ENCODE results near the gene NDRG3.
"Not testable (repeated sequence)": the region's sequence is repeated elsewhere in the genome, so short reads cannot be mapped to it uniquely, and the experiment has no call there.

NDRG3 gene

DNA sequence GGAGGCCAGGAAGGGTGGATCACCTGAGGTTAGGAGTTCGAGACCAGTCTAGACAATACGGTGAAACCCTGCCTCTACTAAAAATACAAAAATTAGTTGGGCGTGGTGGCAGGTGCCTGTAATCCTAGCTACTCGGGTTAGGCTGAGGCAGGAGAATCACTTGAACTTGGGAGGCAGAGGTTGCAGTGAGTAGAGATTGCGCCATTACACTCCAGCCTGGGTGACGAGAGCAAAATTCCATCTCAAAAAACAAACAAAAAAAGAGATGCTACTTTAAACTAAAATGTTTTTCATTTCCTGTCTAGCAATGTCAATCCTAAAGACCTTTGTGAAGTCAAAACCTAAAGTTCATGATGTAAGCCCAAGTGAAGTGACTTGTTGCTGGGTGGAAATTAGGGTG is 14.8 kb upstream of the NDRG3 start:
- DNase-seq (ENCODE audit: low read depth): no peak

DNA sequence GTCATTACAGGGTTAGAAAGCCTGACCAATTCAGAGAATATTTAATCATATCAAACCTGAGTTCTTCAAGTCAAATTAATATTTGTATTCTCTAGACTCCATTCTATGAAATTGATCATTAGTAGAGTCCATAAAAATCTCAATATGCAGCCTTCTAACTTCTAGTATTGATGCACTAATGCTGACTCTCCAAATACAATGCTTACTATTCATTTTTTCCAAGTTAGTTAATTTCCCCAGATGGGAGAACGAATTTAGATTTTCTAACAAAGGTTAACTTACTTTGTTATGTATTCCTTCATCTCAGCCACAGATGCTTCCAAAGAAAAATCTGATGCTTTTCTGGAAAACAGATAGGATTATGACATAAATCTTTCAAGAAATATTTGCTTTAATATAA is 12.4 kb upstream of the NDRG3 start:
- DNase-seq (ENCODE audit: low read depth): no peak

DNA sequence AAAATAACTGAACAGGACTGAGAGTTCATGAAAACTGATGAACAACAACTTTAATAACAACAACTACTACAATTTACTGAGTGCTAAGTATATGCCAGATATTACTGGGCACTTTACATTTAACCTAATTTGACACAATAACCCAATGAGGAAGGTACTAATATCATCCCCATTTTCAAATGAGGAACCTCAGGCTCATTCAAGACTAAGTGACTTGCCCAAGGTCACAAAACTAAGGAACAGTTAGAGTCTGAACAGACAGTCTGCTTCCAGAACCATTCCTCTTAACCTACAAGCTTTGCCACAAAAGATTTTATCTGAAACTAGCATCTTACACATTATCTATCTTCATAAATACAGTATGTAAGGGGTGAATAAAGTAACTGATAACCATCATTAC is 10.6 kb upstream of the NDRG3 start:
- DNase-seq (ENCODE audit: low read depth): no peak

DNA sequence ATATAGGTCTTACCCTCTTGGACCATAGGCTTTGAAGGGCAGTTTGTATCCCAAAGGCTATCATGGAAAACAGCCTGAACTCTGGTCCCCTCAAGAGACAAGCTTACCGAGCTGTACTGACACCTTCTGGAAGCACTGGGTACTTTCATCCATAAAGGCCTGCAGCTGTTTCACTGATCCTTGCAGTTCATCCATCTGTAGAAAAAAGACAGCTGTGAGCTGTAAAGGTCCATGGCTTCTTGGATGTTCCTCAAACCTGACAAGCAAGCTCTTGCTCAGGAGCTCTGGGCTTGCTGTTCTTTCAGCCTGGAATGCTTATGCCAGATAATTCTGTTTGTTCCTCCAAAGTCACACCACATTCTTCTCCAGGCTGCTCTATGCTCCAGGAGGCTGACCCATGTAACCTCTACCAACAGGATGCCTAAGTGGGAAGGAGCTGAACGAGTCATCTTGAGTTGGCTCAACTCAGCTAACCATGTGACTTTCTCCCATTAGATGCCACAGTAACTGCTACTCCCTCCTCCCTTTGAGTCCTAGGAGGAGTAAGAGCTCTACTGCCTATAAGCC is 8.8 kb upstream of the NDRG3 start:
- DNase-seq (ENCODE audit: low read depth): no peak

DNA sequence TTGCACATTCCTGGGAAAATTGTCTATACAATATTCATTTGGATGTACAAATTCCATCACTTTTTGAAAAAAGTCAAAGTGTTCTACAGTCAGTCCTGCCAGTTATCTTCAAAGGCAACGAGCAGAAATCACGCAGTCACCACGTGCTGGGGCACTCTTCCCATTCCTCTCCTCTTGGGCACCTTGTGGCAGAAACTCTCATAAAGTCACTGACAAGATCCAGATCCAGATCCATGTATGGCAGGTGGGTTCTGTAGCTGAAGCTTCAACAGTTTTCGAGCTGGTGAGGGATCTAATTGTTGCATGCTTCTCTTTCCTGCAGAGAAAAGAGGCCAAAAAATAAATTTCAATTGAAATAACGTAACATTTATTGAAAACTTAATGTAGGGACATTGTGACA is 6.7 kb upstream of the NDRG3 start:
- no peak for DNase-seq (ENCODE audit: low read depth)

DNA sequence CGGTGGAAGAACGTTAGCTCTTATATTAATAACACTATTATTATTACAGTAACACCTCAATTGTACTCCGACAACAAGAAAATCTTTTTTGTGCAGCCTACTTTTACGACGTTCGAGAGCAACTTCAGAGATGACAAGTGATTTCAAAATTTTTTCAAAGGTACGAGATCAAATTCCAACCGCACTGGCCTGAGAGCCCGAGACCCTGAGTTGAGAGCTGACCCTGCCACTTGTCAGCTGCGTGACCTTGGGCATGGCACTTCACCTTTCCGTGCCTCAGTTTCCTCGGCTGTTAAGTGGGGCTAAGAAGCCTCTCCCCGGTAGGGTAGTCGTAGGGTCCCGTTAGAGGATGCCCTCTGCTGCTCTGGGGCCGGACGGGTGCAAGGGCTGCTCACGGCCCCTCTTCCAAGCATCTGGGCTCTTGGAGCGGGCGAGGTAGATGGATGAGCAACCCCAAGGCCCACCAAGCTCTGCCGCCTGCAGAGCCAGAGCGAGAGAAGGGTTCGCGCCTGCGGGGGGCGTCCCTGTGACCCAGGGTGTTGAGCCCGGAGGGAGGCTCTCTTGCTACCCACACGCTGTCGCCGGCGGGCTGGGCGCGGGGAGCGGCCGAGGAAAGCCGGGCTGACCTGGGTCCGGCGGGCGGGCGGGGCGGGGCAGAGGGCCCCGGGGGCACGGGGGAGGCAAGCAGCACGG is 510 bp downstream of the NDRG3 start:
- peak; percentile 7 for DNase-seq (ENCODE audit: low read depth)

DNA sequence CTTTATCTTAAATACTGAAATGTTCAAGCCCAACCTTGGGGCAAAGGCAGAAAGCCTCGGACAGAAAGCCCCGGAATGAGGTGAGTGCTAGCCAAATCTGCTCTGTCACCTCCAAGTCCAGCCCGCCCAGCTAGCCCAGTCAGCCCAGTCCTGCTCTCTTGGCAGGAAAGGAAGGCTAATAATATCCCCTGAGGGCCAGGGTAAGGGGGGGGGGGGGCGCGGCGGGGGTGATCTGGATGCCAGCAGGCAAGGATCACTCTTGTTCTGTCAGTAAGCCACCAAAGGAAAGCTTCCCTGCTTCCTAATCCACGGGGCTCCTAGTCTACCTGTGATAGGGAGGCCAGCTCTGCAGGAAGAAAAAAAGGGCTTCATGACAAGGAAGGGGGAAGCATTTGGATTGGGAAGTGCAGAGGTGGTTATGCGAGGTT is 1.1 kb downstream of the NDRG3 start:
- no peak for DNase-seq (ENCODE audit: low read depth)

DNA sequence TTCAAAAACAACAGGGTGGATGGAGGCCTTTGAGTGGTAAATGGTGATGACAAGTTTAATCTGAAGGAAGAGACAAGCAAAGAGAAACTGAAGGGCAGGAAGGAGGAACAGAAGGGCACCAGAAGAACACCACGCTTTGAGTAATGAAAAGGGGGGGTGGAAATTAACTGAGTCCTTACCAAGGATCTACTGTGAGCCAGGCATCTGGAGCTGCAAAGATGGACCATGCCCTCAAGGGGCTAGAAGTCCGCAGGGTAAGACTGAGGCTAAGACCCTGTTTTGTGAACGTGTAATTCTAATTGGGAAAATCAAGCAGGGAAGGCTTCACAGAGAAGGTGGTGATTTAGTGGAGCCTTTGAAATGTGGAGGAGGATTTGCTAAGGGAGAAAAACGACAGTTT is 1.6 kb downstream of the NDRG3 start:
- DNase-seq (ENCODE audit: low read depth): no peak

DNA sequence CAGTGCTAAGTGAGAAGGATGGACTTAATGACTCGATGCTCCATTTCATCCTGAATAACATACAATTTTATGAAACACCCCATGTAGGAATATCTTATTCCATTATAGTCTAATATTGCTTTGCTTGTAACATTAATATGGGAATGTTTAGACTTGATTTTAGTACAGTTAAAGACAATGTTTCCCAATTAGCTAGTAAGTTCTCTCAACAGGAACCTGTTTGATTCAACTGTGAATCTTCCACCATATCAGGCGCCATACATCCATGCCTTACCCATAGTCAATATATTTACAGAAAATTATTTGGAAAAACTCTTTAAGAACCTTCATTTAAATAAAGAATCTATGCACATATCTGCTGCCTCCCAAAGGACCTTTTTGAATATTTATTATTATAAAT is 3.3 kb downstream of the NDRG3 start:
- DNase-seq (ENCODE audit: low read depth): no peak

DNA sequence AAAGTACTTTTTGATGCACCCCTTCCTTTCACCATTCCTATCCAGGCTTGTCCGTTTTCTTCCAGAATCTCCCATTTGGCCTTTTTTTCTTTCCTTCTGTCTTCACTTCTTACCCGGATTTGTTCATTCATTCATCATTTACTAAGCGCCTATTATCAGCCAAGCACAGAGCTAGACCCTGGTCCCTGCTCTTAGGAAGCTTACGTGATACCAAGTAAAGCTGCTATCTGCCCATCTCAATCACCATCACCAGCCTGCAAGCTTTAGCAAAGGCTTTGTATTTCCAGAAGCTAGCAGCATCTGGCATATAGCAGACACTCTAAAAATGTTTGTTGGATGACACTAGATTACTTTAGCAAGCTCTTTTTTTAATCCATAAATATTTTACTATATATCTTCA is 4.8 kb downstream of the NDRG3 start:
- DNase-seq (ENCODE audit: low read depth): no peak

DNA sequence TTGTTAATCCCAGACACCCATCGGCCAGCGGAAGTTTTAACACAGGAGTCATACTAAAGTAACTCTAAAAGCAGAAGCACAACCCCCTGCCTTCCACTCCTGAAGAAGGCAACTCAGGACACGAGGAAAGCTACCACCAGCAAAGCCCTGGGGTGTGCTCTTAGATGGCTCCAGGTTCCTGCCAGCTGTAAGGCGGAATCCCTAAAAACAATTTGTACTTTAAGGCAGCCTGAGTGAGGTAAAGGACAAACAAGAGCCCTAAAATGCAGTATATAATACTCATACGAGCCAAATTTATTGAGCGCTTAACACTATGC is 8.7 kb downstream of the NDRG3 start:
- DNase-seq (ENCODE audit: low read depth): no peak

DNA sequence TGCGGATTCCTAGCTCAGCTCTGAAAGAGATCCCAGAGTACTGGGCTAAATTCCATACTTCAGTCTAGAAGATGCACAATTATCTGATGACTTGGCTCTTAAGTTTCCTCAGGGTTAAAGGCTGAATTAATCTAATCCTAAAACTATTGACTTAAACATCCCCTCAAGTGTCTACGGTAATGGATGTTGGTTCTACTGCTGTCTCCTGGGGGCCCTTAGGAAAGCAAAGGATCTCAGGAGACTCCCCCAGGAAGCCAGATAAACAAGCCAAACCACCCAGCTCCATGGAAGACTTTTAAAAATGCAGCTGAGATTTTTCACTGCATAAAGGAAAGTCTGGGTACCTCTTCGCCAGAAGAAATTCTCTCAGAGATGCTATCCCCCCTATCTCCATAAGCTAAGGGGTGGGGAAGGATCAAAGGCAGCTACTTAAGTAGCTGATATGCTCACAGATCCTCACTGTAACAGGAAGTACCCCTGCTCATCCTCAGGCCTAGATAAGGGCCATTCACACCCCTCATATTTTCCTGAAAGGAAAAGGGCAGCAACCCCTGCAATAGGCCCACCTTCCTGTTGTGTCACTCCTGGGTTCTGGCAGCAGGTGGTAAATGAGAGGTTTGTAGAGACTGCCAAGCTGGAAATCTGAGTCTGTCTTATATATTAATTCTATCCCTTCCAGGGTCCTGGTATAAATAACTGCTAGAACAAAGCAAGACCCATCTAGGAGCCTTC is 9.3 kb downstream of the NDRG3 start:
- no peak for DNase-seq (ENCODE audit: low read depth)

DNA sequence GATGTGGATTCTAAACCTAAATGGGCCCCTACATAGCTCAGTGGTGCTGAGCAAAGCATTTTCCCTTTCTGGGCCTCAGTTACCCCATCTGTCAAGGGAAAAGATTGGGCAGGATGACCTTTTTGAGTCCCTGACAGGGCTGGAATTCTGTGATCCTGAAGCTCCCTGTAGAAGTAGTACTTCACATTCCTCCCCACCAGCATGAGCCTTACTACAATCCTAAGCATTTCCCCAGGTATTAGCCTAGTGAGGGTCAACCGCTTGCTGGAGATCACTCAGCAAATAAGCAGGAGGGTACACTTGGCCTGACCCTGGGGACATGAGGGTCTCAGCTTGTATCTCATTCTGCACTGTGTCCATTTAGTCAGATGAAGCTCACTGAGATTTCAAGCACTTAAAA is 13.4 kb downstream of the NDRG3 start:
- DNase-seq (ENCODE audit: low read depth): no peak

DNA sequence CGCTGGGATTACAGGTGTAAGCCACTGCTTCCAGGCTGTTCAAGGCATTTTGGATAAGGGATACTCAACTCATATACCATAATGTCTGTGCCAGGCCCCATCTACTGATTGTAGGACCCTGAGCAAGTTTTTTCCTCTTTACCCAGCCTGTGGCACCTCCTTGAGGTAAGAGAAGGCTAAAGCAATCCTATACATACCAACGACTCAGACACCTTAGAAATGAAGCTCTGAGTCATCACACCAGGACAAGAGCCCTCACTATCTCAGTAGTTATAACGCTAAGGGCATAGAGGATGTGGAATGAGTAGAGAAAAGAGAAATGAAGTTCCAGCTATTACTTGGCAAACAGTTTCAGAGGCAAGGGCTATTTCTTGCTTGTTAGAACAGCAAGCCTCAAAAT is 16.9 kb downstream of the NDRG3 start:
- no peak for DNase-seq (ENCODE audit: low read depth)

DNA sequence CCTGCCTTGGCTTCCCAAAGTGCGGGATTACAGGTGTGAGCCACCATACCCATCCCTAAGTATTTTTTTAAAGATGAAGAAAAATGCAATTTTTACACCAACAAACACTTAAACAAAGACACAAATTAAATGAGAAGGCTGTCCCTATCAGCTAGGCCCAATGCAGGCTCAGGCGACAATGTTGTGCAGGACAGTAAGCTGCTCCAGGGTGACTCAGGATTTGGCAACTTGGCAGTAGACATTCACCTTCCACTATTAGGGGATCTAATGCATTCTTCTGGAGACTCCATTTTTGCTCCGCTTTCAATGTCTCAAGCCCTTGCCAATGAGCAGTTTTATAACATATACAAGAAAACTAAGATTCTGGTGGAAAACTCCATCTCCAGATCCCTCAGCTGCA is 19.7 kb downstream of the NDRG3 start:
- DNase-seq (ENCODE audit: low read depth): no peak

DNA sequence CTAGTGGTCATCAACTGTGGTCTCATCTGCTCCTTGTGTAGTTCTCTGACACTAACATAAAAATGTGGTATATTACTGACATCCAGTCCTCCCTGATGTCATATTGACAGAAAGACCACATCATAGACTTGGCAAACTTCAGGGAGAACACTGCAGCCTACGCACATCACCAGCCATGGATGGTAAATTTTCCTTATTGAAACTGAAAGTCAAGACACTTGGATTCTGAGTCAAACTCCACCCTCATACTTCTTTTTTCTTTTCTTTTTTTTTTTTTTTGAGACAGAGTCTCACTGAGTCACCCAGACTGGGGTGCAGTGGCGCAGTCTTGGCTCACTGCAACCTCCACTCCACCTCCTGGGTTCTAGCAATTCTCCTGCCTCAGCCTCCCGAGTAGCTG is 25.4 kb downstream of the NDRG3 start:
- no peak for DNase-seq (ENCODE audit: low read depth)

DNA sequence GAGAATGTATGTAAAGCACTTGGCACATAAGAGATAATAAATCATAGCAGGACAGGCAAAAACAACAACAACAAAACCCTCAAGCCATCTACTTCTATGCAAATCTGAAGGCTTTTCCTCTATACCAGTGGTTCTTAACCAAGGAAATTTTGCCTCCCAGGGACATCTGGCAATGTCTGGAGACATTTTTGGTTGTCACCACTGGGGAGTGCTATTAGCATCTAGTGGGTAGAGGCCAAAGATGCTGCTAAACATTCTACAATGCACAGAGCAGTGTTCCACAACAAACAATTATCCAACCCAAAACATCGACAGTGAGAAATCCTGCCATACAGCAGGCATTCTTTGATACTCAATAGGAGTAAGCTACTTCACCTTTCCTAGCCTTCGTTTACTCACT is 28.2 kb downstream of the NDRG3 start:
- no peak for DNase-seq (ENCODE audit: low read depth)

DNA sequence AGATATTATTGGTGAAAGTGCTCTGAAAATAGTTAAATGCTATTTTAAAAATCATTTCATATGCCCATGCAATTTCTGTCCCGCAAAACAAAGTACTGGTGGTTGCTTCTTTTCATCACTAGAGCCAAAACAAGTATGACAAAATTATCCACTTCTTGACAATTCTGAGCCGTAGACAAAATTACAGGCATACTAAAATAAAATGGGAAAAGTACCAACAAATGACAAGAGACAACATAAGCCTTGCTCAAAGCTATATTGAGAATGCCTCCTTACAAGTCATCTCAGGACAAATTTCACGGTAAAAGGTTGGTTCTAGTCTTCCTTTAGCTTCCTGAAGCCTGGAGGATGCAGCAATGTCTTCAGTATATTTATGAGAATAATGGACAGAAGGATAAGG is 28.9 kb downstream of the NDRG3 start:
- no peak for DNase-seq (ENCODE audit: low read depth)

DNA sequence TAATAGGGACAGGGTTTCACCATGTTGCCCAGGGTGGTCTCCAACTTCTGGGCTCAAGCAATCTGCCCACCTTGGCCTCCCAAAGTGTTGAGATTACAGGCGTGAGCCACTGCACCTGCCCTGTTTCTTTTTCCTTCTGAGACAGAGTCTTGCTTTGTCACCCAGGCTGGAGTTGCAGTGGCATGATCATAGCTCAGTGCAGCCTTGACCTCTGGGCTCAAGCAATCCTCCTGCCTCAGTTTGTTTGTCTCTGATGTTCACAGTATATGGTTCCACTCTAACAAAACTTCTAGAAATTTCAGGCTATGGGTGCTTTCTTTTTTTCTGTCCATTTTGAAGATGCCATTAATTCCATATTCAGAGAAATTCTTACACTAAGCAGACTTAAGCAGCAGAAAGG is 33.1 kb downstream of the NDRG3 start:
- no peak for DNase-seq (ENCODE audit: low read depth)

DNA sequence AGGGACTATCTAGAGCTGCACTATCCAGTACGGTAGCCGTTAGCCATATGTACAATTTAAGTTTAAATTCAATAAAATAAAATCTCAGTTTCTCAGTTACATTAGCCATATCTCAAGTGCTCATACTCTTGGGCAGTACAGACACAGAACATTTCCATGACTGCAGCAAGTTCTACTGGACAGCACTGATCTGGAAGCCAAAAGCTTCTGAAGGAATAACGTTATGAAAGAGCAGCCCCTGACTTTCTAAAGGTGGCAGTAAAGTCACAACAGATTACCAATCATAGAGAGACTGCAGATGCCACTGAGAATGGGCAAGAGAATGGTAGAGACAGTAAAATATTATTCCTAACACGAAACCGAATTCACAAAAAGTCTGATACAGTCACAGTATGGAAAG is 36.8 kb downstream of the NDRG3 start:
- DNase-seq (ENCODE audit: low read depth): no peak

DNA sequence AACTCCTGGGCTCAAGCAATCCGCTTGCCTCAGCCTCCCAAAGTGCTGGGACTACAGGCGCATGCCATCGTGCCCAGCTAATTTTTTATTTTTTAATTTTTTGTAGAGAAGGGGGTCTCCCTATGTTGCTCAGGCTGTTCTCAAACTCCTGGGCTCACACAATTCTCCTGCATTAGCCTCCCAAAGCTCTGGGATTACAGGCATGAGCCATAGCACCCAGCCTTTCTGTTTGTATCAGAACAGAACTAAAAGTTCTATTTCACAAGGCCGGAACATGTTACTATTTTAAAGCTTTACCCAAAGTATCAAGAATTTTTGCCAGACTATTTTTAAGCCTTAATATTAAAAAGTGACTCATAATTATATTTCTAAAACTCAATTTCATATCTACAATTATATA is 42.4 kb downstream of the NDRG3 start:
- DNase-seq (ENCODE audit: low read depth): no peak

DNA sequence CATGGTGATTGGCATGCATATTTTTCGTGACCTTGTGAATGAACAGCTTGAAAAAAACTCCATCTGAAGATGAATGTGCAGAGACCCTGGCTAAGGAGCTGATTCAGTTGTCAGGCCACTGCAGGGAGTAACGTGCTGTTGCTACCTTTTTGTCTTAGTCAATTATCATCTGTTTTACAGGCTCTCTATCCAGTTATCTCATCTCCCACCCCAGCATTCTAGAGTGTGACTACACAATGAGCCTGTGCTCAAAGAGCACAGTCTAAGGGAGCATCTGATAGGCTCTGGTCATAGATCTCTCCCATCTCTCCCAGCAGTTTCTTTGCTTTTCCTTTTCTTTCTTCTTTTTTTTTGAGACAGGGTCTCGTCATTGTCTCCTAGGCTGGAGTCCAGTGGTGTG is 45.5 kb downstream of the NDRG3 start:
- DNase-seq (ENCODE audit: low read depth): no peak

DNA sequence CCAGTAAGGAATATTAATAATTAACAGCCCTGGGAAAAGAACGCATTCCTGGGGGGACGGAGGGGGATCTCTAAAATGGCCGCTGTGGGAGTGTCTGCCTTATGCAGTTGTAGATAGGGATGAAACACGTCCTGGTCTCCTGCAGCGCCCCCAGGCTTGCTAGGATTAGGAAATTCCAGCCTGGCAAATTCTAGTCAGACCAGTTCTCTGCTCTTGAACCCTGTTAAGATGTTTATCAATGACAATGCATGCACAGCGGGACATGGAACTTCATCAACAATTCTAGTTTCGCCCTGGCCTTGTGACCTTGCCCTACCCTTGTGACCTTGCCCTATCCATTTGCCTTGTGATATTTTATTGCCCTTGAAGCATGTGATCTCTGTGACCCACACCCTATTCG is 50.4 kb downstream of the NDRG3 start:
- not testable (repeated sequence) for DNase-seq (ENCODE audit: low read depth)

DNA sequence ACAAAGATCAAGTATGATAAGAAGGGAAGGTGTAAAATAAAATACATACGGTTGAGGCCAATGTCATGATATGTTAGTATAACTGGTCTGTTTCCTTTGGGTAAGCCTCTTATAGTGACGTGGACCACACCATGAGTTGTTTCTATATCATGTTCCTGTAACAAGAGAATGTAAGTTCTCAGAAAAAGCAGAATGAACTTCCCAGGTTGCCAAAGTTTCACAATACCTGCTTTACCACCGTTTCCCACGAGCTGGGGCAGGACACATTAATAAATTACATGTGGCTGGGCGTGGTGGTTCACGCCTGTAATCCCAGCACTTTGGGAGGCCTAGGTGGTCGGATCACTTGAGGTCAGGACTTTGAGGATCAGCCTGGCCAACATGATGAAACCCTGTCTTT is 57.3 kb downstream of the NDRG3 start:
- DNase-seq (ENCODE audit: low read depth): no peak
